ENCODE data around the gene MIS18A. TPM values are rescaled to one million over a fixed set of nuclear protein-coding genes. Genes with fewer than 3 reads are reported as not detected.

The MIS18A gene
- total and polyA plus RNA-seq, 2 experiments from 2014 or later = 46.1 to 133 TPM

- TF ChIP-seq ZNF462 (CRISPR knock-in tag; IDR thresholded peaks at IDR 0.05) (no peak), REST (IDR thresholded peaks at IDR 0.05; ENCODE audit: unreplicated experiment) (no peak), ZNF331 (CRISPR knock-in tag; IDR thresholded peaks at IDR 0.05; ENCODE audit: low read depth) (no peak)
Observed at GRCh38 chr21:32298148-32298559, 19.3 kb upstream of the MIS18A start (continued).

- H3K9me3 Mint-ChIP-seq = no peaks in the 10 kb centered on the region
- no peak overlapping the region for H3K4me3 ChIP-seq
- no peak overlapping the region for H3K27ac Mint-ChIP-seq
- TF ChIP-seq CTCF (conservative IDR thresholded peaks at IDR 0.05; ENCODE audit: low read depth in 2 of 2) (no peak), ZNF331 (CRISPR knock-in tag; IDR thresholded peaks at IDR 0.05; ENCODE audit: low read depth) (no peak), CREB1 (CRISPR knock-in tag; IDR thresholded peaks at IDR 0.05; ENCODE audit: low read depth) (no peak), EZH2 (IDR thresholded peaks at IDR 0.05; ENCODE audit: low read depth, unreplicated experiment) (no peak), POLR2AphosphoS5 (IDR thresholded peaks at IDR 0.05; ENCODE audit: low read depth) (no peak)
Observed at GRCh38 chr21:32297449-32297848, 18.6 kb upstream of the MIS18A start.

More at GRCh38 chr21:32297449-32297848, 18.6 kb upstream of the MIS18A start:
- ATAC-seq (no peak), DNase-seq (ENCODE audit: low spot score) (no peak)
- Histone ChIP-seq H2AFZ (no peak overlapping the region), H3K27ac (ENCODE audit: low read depth) (no peak overlapping the region), H3K4me1 (ENCODE audit: insufficient read depth) (no peaks in the 10 kb centered on the region), H3K9me2 (ENCODE audit: insufficient read depth) (0 out of 2 replicates have a peak, but pooled peaks cover 2% of the 10 kb centered on the region), H3F3A (replicated peaks; ENCODE audit: low read depth) (no peaks in the 10 kb centered on the region), H3K27me3 (ENCODE audit: insufficient read depth) (no peaks in the 10 kb centered on the region), H3K36me3 (ENCODE audit: insufficient read depth) (no peaks in the 10 kb centered on the region), H3K4me2 (no peak overlapping the region), H4K20me1 (replicated peaks; ENCODE audit: insufficient read depth) (no peaks in the 10 kb centered on the region; the same call in 1 of the 2 replicates), H3K79me2 (replicated peaks; ENCODE audit: insufficient read depth) (no peaks in the 10 kb centered on the region)
- H3K4me1 Mint-ChIP-seq = no peaks in the 10 kb centered on the region
- H3K36me3 Mint-ChIP-seq (ENCODE audit: low read depth) = peaks cover 12% of the 10 kb centered on the region
- no peaks in the 10 kb centered on the region for H3K27me3 Mint-ChIP-seq (ENCODE audit: insufficient read depth, low read depth, poor library complexity)
- H3K4me3 Mint-ChIP-seq = no peak overlapping the region
